Measurements from ENCODE around the gene ZNF622. TPM values are rescaled to one million over a fixed set of nuclear protein-coding genes. Genes with fewer than 3 reads are reported as not detected.
"Not testable (repeated sequence)": the region's sequence is repeated elsewhere in the genome, so short reads cannot be mapped to it uniquely, and the experiment has no call there.

Gene ZNF622
- total RNA-seq, 1 experiment from 2014 or later: 112 TPM

- DNase-seq (ENCODE audit: low read depth, low spot score): peak; percentile 100
- in situ Hi-C loops (cut with HindIII; ENCODE audit: low pct_unique_long_range_greater_than_20kb, low sequenced_read_pairs): no loop called here
These were observed 9.3 kb downstream of the ZNF622 start for GRCh38 chr5:16456103-16456832.

DNA sequence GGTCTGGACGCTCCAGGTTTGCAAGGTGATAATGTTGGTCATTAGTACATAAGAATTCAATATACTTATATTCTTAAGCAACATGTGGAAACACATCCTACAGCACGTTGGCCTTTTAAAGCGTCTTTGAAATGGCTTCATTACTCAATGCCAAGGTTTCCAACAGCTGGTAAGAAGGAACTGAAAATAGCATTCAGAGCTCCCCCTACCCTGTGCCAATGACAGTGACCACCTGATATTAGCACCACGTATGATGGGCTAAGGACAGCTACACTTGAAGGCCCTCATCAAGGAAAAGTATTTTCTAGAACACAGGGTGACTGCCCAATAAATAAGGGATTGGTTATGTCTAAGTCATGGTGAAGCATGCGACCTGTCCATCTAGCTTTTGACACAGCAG, 9.9 kb downstream of the ZNF622 start:
- DNase-seq (ENCODE audit: low read depth, low spot score): no peak
- in situ Hi-C loops (cut with HindIII; ENCODE audit: low pct_unique_long_range_greater_than_20kb, low sequenced_read_pairs): no loop called here

DNA sequence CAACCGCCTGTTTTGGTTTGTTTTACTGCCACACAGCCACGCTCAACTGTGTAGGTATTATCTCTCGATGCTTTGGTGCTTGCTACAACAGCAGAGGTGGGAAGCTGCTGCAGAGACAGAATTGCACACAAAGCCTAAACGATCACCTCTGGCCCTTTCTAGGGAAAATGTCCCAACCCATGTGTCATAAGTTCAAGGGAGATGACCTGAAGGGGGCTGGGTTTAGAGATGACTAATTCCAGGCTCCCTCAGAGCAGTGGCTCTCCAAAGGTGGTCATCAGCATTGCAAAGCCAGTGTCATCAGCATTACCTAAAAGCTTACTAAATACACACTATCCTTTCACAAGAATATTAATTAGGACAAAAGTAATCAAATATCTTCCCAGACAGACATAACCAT, 10.9 kb downstream of the ZNF622 start:
- in situ Hi-C loops (cut with HindIII; ENCODE audit: low pct_unique_long_range_greater_than_20kb, low sequenced_read_pairs): no loop called here
- no peak for DNase-seq (ENCODE audit: low read depth, low spot score)

DNA sequence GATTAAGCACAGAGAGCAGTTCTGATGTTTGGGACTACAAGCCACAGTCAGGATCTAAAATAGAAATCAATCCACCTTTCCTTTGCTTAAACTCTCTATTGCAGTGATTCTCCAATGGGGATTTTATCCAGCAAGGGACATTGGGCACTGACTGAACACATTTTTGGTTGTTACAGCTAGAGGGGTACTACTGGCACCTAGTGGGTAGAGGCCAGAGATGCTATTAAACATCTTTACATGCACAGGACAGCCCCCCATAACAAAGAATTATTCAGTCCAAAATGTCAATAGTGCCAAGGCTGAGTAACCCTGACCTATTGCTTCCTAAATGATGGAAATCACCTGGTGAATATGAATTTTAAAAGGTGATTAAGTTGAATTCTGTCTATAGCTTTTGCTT, 12.0 kb downstream of the ZNF622 start:
- in situ Hi-C loops (cut with HindIII; ENCODE audit: low pct_unique_long_range_greater_than_20kb, low sequenced_read_pairs): no loop called here
- DNase-seq (ENCODE audit: low read depth, low spot score): peak; percentile 57

DNA sequence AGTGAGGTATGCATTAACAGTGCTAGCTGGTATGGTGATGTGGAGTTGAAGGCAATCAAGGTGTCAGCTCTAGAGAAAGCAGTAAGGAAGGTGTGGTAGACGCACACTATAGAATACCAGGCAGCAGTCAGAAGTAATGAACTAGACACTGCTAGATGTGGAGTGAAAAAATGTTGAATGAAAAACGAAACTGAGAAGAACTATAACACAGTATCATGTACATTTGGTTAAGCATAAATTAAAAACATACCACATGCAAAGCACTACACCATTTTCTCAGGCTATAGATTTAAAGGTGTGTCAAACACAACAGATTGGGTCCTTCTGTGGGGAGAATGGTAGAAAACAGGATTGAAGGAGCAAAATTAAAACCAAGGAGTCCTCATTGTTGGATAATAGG, 15.4 kb downstream of the ZNF622 start:
- in situ Hi-C loops (cut with HindIII; ENCODE audit: low pct_unique_long_range_greater_than_20kb, low sequenced_read_pairs): no loop called here

GRCh38 chr5:16446993-16447392, 18.6 kb downstream of the ZNF622 start:
- DNase-seq (ENCODE audit: low read depth, low spot score): peak; percentile 43
- in situ Hi-C loops (cut with HindIII; ENCODE audit: low pct_unique_long_range_greater_than_20kb, low sequenced_read_pairs): no loop called here

More for the DNA sequence above, 15.4 kb downstream of the ZNF622 start:
- no peak for DNase-seq (ENCODE audit: low read depth, low spot score)

DNA sequence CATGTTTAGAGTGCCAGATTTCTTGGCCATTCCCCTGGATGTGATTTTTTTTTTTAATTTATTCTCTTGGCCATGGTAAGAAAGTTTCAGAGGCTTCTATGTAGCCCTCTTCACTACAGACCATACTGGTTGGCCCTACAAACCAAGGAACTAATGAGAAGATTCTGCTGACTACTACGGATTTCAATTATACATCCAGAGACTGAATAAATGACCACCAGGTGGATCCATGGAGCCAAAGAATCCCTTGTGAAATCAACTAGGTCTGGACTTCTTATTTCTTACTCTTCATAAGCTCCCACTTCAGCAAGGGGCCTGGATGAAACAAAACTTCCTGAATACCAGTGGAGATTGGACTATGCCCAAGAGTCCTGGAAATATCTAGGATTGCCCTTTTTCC, 27.6 kb downstream of the ZNF622 start:
- in situ Hi-C loops (cut with HindIII; ENCODE audit: low pct_unique_long_range_greater_than_20kb, low sequenced_read_pairs): no loop called here
- DNase-seq (ENCODE audit: low read depth, low spot score): peak; percentile 65

GRCh38 chr5:16436065-16436682, 29.4 kb downstream of the ZNF622 start:
- DNase-seq (ENCODE audit: low read depth, low spot score); in situ Hi-C loops (cut with HindIII; ENCODE audit: low pct_unique_long_range_greater_than_20kb, low sequenced_read_pairs): not testable (repeated sequence)

- in situ Hi-C loops (cut with HindIII; ENCODE audit: low pct_unique_long_range_greater_than_20kb, low sequenced_read_pairs): no loop called here
- no peak for DNase-seq (ENCODE audit: low read depth, low spot score)
These were observed 34.1 kb downstream of the ZNF622 start for GRCh38 chr5:16431490-16431889.

- in situ Hi-C loops (cut with HindIII; ENCODE audit: low pct_unique_long_range_greater_than_20kb, low sequenced_read_pairs): no loop called here
- no peak for DNase-seq (ENCODE audit: low read depth, low spot score)
These were observed 35.1 kb downstream of the ZNF622 start for GRCh38 chr5:16430349-16431089.

DNA sequence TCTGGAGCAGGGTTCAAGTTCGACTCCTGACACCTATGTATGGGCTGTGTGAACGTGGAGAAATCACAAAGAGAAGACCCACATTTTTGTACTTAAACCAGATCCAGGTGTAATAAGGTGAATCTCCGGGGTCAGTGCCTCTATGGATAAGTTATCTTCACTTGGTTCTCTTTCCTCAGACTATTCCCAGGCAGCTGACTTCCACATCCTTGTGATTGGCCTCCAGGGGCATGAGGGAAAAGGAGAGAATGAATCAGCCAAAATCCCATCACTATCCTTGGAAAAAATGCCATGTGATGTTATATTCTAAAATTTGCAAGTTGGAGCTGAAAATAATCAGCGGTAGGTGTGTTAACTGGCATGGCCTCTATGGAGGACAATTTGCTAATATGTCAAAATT, 37.2 kb downstream of the ZNF622 start:
- DNase-seq (ENCODE audit: low read depth, low spot score): peak; percentile 22
- in situ Hi-C loops (cut with HindIII; ENCODE audit: low pct_unique_long_range_greater_than_20kb, low sequenced_read_pairs): no loop called here

GRCh38 chr5:16427587-16427986, 38.0 kb downstream of the ZNF622 start:
- in situ Hi-C loops (cut with HindIII; ENCODE audit: low pct_unique_long_range_greater_than_20kb, low sequenced_read_pairs): no loop called here
- no peak for DNase-seq (ENCODE audit: low read depth, low spot score)

DNA sequence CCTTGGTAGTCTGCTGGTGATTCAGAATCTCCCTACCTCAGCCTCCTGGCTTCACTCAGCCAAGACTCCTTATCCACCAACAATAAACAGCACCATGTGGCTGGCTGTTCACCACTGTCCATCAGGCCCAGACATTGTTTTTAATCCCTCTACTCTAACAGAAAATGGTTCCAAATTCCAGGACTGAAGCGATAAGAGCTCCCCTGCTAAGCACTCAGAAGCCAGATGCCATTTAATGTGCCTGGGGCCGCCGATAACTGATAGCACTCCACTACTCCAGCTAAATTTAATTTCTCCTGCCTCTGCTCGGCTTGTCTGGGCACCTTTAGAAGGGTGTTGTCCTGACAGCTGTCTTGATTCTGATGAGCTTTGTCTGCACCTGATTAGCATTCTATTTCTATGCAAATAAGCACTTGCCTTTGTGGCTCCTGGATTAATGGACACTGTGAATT, 47.1 kb downstream of the ZNF622 start:
- in situ Hi-C loops (cut with HindIII; ENCODE audit: low pct_unique_long_range_greater_than_20kb, low sequenced_read_pairs): no loop called here
- DNase-seq (ENCODE audit: low read depth, low spot score): no peak

DNA sequence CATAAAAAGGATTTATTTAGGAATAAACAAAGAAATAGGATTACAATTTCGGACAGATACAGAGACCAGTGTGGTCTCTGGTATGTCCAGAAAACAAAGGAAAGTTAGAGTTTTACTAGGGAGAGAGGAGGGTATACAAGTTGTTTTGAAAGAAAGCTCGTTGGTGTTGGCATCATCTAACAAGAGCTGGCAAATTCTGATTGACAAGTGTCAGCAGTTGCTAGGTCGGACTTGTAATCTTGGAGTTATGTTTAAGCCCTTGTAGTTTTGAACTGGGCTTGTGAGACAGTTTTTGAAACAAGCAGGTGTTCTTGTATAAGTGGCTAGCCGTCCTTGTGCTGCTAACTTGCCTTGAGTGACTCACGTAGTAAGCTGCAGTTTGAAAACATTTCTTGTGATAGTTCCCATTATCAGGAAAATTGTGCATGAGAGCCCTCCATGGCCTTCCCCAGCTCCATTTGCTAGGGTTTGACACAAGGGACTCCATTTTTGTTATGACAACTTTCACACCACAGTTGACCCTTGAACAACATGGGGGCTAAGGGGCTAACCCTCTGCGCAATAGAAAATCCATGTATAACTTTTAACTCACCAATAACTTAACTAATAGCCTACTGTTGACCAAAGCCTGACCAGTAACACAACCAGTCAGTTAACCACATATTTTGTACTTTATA, 48.1 kb downstream of the ZNF622 start:
- DNase-seq (ENCODE audit: low read depth, low spot score): peak; percentile 22
- in situ Hi-C loops (cut with HindIII; ENCODE audit: low pct_unique_long_range_greater_than_20kb, low sequenced_read_pairs): no loop called here

DNA sequence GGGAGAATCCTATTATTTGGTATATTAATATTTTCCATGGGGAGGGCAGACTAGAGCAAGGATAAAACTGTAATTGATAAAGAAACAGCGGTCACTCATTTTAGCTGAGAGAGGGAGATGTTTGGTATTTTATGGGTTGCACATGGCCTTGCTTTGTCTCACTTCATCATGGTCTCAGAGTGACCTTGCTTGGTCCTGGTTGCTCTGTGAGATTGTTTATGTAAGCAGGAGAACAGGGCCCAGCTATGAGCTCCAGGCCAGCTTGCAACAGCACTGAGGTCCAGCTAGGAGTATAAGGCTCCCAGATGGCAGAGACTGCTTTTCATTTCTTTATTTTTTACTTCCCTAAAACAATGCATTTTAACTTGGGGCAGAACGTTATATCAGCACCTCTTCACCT, 50.7 kb downstream of the ZNF622 start:
- in situ Hi-C loops (cut with HindIII; ENCODE audit: low pct_unique_long_range_greater_than_20kb, low sequenced_read_pairs): no loop called here
- no peak for DNase-seq (ENCODE audit: low read depth, low spot score)

- no peak for DNase-seq (ENCODE audit: low read depth, low spot score)
- in situ Hi-C loops (cut with HindIII; ENCODE audit: low pct_unique_long_range_greater_than_20kb, low sequenced_read_pairs): no loop called here
These were observed 52.3 kb downstream of the ZNF622 start for GRCh38 chr5:16413166-16413860.

DNA sequence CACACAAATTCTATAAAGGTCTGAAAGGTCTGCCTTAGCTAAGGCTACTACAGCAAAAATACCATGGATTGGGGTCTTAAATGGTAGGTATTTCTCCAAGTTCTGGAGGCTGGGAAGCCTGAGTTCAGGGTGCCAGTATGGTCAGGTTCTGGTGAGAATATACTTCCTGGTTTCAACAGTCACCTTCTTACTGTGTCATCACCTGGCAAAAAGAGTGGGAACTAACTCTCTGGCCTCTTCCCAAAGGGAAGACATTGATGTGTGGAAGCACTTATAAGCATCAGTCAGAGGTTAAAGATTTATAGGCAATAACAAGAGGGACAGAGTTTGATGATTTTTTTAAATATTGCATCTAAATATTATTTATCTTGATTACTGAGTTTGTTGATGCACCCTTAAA, 53.0 kb downstream of the ZNF622 start:
- in situ Hi-C loops (cut with HindIII; ENCODE audit: low pct_unique_long_range_greater_than_20kb, low sequenced_read_pairs): no loop called here
- no peak for DNase-seq (ENCODE audit: low read depth, low spot score)

Measured in SK-MEL-5 (cell line).